ENCODE data around the gene MBTPS2.
"Not testable (repeated sequence)": the region's sequence is repeated elsewhere in the genome, so short reads cannot be mapped to it uniquely, and the experiment has no call there.

Gene MBTPS2

DNA sequence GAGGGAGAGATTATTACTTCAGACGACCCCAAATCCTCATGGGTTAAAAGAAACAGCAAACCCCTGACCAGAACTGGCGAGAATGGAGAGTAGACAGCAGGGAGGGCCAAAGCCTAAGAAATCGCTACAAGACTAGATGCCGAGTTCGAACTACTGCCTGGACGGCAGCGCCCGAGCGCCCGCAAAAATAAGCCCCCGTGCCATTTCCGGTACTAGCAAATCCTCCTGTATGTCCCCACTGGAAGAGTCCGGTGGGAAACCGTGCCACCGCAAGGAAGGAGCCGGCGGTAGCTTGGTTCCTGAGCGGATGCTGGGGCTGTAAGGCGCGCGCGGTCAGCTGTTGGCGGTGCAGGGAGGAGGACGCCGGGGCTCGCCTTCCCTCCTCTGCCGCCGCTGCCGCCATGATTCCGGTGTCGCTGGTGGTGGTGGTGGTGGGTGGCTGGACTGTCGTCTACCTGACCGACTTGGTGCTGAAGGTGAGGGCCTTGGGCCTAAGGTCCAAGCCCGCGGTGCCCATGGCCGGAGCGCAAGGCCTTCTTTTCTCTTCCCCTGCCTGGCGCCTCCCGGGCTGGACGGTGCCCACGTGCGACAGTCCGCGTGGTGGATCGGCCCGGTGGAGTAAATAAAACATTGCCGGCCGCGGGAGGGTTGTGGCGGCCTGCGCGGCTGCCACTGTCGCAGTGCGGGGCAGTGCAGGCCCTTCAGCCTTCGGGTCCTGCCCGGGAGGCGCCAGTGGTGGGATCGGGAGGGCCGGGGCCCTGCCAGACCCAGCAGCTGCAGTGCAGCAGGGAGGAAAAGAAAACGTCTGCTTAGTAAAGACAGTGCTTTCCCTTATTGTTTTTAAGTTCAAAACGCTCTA is at the start of gene MBTPS2:
MBTPS2 (plus strand) TSS at position 284 of the 859 bp plus-strand sequence; CDS start at position 402, 118 bp downstream.
- peak; percentile 84 to 95 for DNase-seq

DNA sequence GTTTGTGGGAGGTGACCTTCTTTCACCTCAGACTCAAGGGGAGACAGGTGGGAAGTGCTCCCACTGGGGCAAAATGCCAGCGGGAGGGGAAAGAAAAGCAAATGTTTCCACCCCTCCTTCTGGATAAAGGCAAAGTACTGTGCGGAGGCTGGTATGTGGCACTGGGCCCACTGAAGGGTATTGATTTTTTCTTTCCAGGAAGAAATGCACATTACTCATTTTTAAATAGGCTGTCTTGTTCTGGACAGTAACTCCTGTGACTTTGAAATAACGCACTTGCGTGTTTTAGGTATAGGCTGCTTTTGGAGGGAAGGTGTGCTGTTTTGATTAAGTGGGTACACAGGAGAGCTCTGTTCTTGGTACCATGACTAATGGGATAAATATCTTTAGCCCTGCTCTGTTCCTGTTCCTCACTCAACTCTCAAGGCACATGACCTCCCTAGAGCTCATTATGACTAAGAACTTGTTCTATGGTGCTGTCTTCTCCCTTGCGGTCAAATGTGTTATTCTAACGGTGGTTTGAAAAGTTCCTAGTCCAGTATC is 40.7 kb upstream of the MBTPS2 start:
- DNase-seq, result no peak

DNA sequence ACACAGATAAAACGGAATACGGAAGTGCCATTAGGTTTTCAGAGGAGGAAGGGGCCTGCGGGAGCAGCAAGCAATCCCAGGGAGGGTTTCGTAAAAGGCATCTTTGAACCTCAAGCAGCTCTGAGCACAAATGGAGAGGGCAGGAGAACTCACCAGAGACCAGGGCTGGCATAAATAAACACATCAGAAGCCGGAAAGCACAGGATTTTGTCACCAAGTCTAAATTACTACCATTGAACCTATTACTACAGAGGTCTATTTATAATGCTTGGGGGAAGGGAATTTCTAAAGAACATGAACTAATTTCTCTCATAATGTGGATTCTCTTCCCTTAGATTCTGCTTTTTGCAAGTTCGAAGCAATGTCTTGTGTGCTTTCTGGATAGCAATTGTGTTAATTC is 39.6 kb upstream of the MBTPS2 start:
- no peak for DNase-seq

DNA sequence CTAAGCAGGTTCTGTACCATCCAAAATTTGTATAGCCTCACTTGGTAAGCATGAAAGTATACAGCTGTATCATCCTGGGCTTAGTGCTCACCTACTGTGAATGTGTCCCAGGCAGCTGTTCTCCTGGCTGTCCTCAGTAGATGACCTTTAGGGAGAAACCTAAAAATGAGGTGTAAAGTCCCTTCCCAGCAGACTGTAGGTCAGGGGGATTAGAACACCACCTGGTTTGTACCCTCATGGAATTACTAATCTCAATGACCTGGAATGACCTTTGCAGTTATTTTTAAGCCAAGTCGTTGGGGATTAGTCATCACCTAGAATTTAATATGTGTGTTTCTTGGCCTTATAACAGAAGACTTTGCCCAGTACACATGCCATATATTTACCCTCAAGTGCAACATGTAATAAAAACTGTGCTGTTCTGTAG is 39.1 kb upstream of the MBTPS2 start:
- DNase-seq, result no peak

DNA sequence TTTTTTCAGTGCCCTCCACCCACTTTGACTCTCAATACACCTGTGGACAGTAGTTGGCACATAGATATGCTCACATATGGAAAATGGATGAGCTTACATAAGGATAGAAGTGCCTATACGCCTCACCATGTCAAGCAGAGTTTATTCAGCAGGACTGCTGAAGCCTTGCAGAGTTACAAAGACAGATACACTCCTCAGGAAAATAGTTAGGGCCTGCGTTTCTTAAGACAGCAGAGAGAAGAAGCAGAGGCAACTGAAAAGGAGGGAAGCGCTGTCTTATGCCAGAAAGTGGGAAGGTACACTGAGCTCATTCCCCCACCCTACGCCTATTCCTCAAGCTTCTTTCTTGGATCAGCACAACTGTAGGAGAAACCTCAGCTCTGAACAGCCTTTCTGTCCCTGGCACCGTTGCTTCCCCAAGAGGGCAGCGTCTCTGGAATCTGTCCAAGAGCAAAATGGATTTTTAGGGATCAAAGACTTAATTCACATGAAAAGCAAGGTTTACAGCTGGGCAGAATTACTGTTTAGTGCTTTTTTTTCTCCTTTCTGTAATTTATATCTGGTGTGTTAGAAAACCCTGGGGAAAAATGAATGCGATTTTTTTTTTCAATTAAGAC is 37.3 kb upstream of the MBTPS2 start:
- DNase-seq, result no peak

DNA sequence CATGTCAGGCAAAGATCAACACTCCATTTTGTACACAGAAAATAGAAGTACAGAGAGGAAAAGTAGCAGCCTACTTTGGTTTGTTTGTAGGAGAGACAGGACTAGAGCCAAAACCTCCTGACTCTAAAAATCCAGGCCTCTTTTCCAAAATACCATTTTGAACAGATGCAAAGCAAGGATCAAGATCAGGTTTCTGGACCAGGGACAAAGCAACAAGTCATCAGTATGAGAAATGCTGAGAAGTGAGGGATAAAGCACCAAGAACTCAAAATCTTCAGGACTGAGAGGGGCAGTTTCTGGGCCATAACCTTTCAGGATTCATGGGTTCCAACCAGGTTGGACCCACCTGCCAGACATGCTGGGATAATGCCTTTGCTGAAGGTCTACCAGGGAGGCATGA is 36.6 kb upstream of the MBTPS2 start:
- DNase-seq, result no peak

DNA sequence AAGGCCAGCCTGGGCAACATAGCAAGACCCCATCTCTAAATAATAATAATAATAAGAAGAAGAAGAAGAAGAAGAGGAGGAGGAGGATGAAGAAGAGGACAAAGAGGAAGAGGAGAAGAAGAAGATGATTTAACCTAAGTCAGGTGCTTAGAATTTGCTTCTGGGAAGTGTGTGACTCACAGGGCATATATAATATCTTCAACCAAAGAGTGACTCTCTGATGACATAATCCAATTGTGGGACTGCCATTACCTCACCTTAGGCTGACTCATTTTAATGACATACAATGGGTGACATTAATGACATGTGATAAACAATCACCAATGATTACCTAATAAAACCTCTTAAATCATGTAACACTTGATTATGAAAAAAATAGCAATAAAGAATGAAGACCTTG is 32.7 kb upstream of the MBTPS2 start:
- no peak for DNase-seq

DNA sequence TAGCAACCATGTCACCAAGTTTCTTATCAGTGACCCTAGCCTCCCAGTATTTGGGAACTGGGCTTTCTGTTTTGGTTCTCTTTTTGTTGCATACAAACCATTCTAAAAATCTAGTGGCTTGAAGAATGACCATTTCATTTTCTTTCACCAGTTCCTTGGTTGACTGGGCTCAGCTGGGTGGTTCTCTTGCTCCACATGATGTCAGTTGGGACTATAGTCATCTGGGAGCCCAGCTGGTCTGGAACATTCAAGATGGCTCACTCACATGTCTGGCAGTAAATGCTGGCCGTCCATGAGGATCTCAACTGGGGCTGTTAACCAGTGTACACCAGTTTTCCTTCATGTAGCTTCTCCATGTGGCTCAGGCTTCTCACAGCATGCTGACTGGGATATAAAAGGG is 27.6 kb upstream of the MBTPS2 start:
- DNase-seq, result no peak

DNA sequence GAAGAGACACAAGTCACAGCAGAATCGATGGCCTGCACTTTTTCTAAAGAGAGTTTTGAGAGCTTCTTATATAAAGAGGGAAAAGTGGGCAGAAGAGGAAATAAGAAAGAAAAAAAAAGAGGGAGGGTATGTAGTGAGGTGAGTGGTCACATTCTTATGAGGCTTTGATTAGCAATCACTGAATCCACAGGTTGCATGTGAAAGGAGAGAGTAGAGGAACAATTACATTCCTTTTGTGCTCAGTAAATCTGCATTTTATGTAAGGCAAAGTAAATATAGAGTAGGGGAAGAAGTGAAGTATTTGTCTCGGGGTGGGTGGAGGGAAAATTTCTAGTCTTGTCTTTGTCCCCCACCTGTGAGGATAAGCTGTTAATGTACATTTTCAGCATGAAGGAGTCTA is 26.8 kb upstream of the MBTPS2 start:
- no peak for DNase-seq

DNA sequence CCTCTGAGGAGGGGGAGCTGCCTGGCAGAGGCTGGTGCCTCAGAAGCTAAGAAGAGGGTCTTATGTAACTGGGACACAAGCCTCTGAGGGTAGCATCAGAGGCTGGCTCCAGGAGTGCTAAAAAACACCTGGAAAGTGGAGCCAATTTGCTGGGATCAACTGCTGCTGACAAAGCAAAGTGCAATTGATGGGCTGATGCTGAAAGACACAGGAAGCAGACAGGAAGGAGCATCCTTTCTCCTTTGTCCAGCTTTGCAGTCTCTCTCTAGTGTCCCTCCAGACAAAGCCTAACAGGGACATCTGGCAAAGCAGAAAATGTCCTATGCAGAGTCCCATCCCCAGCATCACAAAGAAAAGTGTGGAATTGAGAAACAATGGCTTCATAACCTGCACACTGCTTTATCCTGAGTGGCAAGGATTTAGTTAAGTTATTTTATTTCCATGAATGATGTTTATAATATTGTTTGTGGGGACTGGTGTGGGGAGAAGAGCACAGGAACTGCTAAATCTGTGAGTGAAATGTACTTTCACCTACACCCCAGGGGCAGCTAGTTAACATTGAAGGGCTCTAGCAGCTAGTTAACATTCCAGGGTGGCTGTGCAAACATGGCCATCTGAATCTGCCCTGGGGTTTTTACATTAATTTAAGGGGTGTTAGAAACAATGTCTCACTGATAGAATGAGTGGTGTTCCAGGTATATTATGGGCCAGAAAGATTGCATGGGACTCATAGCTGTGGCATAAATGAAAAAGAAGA is 25.6 kb upstream of the MBTPS2 start:
- no peak for DNase-seq

DNA sequence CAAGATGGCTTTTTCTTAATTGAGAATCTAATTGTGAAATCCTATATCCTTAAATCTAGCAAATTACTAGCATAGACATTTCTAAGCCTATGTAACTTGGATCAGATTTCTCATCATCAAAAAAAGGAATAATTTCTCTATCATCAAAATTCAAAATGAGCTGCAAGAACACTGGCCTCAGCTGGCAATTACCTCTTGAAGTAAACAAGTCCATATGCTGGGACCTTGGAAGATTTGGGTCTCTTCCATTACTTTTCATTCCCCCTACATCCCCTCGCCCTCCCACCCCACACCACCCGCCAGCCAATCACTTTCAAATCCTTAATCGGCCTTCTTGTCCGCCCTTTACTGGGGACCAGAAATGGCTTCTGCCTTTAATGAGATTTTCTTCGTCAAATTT is 23.3 kb upstream of the MBTPS2 start:
- DNase-seq, result no peak

DNA sequence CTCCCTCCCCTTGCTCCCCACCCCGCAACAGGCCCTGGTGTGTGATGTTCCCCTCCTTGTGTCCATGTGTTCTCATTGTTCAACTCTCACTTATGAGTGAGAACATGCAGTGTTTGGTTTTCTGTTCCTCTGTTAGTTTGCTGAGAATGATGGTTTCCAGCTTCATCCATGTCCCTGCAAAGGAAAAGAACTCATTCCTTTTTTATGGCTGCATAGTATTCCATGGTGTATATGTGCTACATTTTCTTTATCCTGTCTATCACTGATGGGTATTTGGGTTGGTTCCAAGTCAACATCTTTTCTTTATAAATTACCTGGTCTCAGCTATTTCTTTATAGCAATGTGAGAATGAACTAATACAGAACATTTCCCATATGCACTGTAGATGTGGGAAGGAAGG is 19.2 kb upstream of the MBTPS2 start:
- not testable (repeated sequence) for DNase-seq

DNA sequence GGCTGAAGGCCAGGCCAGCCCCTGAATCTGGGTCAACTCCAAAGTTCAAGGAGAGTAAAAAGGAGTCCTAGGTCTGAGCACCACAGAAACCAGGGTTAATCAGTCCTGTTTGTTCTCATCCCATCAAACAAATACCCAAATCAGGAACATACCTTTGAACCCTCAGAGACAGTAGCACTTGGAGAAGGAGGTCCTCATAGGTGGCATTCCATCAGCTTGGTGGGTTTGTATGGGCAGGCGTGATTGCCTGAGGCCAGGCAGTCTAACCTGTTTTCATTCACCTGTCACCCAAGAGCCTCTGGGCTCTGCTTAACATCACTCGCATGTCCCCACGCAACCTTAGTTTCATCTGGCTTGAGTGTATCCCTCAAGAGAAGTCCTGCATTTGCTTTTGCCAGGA is 17.5 kb upstream of the MBTPS2 start:
- no peak for DNase-seq

DNA sequence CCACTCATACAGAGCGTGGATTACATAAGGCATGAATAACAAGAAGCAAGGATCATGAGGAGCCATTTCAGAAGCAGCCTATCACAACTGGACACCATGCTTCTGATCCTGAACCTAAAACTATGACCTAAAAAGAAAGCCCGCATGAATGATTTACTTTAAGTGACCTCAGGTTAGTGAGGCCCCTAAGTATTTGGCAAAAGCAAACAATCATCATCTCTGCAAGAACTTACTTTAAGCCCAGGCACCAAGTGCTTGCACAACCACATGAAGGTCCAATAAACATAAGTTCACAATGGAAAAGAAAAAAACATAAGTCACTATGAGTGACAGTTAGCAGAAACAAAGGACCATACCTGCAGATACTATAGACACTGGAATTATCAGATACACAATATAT is 7.9 kb upstream of the MBTPS2 start:
- DNase-seq, result no peak

DNA sequence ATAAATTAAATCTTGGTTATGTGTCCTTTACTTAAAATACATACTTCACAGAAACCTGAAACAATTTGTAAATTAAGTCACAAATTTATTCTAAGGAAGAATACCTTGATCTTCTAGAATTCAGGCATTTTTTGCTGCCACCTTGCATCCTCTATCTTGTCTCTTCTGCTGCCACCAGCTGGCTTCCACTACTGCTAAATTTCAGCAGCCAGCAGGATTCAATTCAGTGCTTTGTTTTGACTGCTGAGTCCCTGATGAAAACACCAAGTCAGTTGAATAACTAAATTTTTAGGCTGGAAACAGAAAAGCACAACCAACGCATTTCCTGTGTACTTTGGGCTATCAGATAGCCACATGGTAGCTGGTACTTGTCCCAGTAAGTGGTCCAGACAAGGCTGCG is 2.4 kb upstream of the MBTPS2 start:
- DNase-seq, result no peak

DNA sequence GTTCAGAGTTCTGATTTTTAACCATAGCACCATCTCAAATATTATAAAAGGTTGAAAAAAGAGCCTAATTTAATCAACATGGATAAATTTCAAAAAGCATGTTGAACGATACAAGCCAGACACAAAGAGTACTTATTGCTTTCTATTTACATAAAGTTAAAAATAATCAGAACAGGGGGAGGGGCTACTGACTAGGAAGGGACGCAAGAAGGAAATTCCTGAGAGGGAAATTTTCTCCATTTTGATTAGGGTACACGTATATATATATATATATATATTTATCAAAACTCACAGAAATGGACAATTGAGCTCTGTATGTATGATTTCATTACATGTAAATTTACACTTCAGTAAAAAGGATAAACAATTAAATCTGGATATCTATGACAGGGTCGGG is 482 bp upstream of the MBTPS2 start:
- peak; percentile 42 to 71 for DNase-seq

DNA sequence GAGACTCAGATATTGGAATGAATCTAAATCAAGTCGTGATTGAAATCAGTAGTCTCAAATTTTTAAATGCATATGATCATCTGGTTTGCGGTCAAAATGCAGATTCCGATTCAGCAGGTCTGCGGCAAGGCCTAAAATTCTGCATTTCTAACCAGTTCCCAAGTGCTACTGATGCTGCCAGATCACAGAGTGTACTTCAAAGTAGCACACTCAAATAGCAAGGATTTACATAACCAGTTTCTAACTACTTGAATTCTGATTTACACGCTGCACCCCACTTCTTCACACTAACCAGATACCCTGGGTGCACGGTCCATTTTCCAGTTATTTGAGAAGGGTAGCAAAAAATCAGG is 752 bp downstream of the MBTPS2 start:
- peak in 1 of 2 experiments; percentile 37 for DNase-seq

DNA sequence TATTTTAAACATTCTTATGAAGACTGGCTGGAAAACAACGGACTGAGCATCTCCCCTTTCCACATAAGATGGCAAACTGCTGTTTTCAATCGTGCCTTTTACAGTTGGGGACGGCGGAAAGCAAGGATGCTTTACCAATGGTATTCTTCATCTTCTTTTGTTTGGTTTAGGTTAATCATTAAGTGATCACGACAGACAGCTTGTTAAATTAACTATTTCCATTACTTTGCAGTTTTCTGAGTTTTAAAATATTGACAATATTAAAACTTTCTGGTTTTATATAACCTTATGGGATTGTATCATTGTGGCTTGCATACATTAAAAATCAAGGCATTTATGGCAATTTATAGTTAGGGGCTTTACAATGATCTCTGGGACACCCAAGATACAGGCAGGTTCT is 3.8 kb downstream of the MBTPS2 start:
- DNase-seq, result peak in 1 of 2 experiments; percentile 28

DNA sequence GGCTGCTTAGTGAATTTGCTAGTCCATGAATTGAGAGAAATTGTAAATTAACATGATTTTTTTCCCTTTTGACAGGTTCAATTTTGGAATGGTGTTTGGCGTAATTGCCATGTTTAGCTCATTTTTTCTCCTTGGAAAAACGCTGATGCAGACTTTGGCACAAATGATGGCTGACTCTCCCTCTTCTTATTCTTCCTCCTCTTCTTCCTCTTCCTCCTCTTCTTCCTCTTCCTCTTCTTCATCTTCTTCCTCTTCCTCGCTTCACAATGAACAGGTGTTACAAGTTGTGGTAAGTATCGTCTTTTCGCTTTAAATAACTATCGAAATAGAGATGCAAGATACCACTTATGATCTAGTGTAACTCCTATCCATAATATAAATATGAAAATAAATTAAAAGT is 5.7 kb downstream of the MBTPS2 start:
- no peak for DNase-seq

DNA sequence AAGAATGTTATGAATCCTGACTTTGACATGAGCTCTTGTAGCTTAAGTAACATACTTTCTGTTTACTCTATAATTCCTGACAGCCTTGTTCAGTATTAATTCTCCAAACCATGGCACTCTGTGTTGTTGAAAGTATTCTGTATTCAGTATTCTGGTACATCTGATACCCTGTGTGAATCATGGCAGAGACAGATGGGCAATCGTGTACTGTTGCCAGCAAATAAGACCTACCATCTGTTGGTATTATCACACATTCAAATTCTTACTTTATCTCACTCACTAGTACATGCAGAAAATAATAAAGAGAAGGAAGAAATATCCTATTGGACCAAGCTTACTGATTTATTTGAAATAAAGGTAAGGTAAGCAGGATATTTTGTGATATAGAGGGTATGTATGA is 7.9 kb downstream of the MBTPS2 start:
- DNase-seq, result no peak

DNA sequence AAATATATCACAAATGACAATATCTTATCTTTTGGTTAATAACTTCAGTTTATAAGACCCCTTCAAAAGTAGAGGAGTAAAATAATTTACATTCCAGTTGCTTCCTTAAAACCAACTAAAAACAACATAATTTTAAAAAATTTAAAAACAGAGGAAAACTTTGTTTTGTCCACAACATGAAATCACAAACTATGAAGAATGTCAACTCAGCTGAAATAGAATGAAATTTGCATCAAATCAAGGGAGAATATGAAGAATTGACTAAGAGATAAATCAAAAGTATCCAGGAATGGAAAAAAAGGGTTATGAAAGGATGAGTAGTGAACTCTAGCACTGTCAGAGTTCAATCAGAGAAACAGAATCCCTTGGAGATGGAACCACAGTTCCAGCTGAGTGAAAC is 14.2 kb downstream of the MBTPS2 start:
- no peak for DNase-seq

DNA sequence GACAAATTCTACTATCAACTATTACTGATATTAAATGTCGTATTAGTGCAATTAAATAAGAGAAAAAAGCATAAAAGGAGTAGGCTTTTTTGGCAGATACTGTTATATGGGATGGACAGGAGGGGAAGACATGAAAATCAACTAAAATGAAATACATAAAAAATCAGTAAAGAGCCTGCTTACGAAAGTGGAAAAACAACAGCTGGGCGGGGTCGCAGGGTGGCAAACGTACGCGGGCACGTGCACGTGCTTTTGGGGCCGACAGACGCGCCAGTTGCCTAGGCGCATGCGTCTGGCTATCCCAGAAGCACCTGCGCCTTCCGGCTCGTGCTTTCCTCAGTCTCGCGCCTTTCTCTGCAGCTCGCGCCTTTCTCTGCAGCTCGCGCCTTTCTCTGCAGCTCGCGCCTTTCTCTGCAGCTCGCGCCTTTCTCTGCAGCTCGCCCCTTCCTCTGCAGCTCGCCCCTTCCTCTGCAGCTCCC is 16.6 kb downstream of the MBTPS2 start, which contains the start of gene YY2:
YY2 (plus strand) TSS at position 51 of the 479 bp plus-strand sequence. CDS start 498 bp downstream, outside the sequence.
- DNase-seq, result no peak

DNA sequence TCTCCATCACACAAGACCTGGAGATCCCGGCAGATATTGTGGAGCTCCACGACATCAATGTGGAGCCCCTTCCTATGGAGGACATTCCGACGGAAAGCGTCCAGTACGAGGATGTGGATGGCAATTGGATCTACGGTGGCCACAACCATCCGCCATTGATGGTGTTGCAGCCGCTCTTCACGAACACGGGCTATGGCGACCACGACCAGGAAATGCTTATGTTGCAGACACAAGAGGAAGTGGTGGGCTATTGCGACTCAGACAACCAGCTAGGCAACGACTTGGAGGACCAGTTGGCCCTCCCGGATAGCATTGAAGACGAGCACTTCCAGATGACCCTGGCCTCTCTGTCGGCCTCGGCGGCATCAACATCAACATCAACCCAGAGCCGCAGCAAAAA is 17.1 kb downstream of the MBTPS2 start:
- no peak for DNase-seq

Measured in NCI-H526 (cell line).